Limb (tissue), 2 donors: ENCODE data around the gene RETN.

Experiments used
- DNase-seq, 2 donors: peaks; one replicate each; pipeline ENCODE4 v3.0.0-alpha.2; 2016; ENCODE audit errors: extremely low spot score in 2 of 2

Gene RETN

DNA sequence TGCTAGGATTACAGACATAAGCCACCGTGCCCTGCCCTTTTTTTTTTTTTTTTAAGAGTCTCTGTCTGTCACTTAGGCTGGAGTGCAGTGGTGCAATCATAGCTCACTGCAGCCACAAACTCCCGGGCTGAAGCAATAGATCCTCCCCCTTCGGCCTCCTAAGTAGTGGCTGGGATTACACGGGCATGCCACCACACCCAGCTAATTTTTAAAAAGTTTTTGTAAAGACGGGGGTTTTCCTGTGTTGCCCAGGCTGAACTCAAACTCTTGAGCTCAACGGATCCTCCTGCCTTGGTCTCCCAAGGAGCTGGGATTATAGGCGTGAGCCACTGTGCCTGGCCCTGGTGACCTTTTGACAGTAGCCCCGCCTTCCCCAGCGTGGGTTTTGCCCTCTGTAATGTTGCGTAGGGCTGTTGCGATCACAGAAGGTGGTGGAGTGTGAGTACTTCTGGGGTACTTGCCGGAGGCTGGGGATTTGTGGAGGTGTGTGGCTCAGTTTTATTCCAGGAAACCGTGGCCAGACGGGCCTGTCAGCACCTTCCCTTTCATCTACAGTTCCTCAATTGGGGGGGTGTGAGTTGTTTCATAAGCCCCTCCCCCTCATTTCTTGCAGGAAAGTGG lies 11.6 kb upstream of the RETN start:
- no peak for DNase-seq

DNA sequence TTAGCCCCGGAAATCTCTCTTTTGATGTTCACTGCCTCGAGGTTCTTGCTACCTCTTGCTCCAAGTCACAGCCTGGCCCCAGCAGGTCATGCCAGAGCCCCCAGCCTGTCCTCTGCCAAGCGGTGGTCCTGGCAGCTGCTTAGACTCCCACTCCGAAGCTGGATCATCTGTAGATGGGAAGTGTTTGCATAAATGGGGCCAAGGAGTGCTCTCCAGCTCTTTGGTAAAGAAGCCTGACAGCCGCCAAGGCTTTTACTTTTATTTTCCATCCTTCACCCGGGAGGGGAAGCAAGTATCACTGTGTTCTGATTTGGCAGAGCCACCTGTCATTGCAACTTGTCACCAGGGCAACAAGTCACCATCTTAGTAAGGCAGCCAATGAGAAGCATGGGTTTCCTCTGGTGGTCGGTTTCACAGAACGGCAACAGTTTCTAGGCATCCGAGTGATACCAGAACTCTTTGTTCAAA lies 10.6 kb upstream of the RETN start:
- DNase-seq = no peak

- no peak for DNase-seq
Measured at GRCh38 chr19:7661744-7662538, 6.9 kb upstream of the RETN start.

GRCh38 chr19:7662657-7663056 lies 6.2 kb upstream of the RETN start:
- DNase-seq = no peak

DNA sequence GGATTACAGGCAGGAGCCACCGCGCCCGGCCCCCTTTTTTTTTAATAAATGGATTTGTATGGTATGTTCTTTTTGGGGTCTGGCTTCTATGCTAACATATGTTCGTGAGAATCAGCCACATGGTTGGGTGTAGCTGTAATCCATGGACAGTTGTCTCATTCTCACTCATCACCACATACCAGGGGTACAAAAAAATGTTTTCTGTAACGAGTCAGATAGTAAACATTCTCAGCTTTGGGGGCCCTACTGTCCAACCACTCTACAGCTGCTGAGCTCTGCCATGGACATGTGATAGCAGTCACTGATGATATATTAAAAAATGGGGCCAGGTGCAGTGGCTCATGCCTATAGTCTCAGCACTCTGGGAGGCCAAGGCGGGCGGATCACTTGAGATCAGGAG lies 5.1 kb upstream of the RETN start:
- no peak for DNase-seq

GRCh38 chr19:7665076-7665475 lies 3.8 kb upstream of the RETN start:
- DNase-seq = peak in 1 of 2 donors; percentile 79

DNA sequence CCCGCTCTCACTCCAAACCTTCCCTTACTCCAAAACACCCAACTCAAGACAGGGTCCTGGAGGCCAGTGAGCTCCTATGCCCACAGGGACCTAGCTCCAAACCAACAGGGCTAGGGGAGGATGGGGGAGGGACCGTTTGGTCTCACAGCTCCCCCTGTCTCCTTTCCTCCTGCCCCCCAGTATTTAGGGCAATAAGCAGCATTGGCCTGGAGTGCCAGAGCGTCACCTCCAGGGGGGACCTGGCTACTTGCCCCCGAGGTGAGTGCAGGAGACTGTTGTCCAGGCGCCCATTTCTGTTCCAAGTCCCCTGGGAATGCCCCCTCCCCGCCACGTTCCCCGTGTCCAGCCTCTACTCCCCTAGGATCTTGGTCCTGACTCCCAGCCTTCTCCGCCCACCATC lies 792 bp downstream of the RETN start:
- DNase-seq = no peak

GRCh38 chr19:7670150-7670783 lies 1.4 kb downstream of the RETN start:
- DNase-seq = peak in 1 of 2 donors; percentile 51

DNA sequence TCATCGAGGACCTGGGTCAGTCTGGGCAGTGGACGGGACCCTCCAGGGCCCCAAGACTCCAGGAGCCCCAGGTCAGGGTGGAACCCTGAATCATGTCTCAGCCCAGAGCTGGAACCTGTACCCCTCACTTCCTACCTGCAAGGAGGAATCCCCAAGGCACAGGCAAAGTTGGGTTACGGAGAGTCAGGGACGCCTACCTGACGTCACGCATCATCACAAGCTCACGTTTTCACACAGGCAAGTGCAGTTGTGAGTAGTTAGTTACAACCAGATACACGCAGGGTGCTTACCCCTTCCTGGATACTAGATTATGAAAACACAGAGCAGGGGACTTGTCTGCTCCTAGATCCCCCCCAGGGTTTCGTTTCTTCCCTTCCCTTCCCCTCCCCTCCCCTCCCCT lies 1.9 kb downstream of the RETN start:
- no peak for DNase-seq

GRCh38 chr19:7672522-7672921 lies 3.7 kb downstream of the RETN start:
- DNase-seq = no peak

DNA sequence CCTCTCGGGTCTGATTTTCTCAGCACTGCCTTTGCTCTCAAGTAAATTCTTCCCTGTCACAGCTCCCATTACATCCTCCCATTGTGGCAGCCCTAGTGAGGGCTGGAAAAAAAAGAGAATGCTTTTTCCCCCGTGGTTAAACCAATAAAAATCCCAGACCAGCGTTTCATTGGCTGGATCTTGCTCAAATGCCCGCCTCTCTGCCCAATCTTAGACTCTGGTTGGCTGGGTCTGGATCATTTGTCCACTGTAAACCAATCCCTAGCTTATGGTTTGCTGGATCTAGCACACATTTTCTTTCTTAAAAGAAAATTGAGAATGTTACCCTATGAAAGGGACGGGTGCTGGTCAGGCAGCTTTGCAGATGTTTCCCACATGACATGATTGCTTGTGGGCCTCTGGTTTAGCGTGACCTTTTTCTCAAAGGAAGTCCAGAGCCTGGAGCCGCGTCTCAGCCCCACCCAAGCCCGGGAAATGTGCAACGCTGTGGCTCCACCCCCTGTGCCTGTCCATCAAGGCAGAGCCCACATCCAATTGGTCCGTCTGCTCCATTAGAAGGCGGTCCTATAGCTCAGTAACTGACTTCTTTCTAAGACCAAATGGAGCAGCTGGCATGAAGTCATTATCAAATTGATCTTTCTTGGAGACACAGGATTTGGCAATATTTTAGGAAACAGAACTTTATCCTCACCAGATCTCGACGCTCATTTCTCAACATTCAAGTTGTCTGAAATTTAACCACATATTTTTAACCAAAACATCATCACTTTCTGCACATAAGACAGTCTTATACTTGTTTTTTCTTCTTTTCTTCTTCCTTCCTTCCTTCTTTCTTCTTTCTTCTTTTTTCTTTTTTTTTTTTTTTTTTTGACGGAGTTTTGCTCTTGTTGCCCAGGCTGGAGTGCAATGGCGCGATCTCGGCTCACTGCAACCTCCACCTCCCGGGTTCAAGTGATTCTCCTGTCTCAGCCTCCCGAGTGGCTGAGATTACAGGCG lies 5.5 kb downstream of the RETN start:
- peak; percentile 32 to 54 for DNase-seq

DNA sequence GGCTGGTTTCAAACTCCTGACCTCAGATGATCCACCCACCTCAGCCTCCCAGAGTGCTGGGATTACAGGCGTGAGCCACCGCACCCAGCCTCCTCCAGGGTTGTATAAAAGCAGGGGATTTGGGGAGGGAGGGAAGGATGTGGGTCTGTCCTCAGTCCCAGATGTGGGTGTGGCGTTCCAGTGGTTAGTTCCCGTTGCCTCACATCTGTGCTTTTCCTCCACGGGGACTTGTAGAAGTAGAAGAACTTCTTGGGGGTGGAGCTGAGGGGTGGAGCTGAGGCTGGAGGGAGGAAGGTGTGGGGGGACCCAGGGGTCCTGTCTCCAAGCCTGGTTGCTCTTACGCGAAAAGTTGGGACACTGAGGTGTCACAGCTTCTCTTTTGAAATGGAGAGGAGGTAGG lies 7.5 kb downstream of the RETN start:
- DNase-seq = no peak

GRCh38 chr19:7676854-7677253 lies 8.0 kb downstream of the RETN start, which contains the start of gene MCEMP1:
TSS of gene MCEMP1 (plus strand) at chr19:7677090. CDS start at chr19:7677121, 31 bp downstream.
- DNase-seq = no peak

DNA sequence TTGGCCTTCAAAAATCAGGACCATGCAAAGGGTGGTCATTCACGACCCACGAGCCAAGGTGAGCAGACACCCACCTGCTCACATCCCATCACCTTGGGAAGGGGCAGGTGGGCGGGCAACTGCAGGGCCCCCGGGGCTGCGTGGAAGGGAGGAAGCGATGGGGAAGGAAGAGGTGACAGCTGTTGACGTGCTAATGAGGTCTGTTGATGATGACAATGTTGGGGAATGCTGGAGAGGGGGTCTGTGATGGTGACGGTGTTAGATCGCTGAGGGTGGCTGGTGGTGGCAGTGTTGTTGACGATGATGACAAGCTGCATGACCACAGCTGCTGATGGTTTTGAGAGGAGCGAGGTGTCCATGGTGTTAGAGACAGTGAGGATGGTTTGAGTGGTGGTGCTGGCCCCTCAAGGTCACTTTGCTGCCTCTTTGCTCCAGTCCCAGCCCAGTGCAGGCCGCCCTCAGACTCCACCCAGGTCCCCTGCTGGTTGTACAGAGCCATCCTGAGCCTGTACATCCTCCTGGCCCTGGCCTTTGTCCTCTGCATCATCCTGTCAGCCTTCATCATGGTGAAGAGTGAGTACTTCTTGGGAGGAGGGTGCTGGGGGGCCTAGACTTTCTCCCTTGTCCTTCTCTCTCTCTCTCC lies 8.9 kb downstream of the RETN start:
- DNase-seq = no peak

DNA sequence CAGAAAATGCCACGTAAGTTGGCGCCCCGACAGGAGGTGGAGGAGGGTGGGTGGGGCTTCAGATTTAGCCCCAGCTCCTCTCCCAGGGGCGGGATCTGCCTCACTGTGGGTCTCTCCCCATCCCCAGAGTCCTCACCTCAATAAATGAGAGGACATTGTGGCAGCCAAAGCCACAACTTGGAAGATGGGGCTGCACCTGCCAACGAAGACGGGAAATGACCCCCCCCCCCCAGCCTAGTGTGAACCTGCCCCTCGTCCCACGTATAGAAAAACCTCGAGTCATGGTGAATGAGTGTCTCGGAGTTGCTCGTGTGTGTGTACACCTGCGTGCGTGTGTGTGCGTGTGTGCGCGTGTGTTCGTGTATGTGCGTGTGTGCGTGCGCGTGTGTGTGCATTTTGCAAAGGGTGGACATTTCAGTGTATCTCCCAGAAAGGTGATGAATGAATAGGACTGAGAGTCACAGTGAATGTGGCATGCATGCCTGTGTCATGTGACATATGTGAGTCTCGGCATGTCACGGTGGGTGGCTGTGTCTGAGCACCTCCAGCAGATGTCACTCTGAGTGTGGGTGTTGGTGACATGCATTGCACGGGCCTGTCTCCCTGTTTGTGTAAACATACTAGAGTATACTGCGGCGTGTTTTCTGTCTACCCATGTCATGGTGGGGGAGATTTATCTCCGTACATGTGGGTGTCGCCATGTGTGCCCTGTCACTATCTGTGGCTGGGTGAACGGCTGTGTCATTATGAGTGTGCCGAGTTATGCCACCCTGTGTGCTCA lies 10.3 kb downstream of the RETN start:
- DNase-seq = no peak

DNA sequence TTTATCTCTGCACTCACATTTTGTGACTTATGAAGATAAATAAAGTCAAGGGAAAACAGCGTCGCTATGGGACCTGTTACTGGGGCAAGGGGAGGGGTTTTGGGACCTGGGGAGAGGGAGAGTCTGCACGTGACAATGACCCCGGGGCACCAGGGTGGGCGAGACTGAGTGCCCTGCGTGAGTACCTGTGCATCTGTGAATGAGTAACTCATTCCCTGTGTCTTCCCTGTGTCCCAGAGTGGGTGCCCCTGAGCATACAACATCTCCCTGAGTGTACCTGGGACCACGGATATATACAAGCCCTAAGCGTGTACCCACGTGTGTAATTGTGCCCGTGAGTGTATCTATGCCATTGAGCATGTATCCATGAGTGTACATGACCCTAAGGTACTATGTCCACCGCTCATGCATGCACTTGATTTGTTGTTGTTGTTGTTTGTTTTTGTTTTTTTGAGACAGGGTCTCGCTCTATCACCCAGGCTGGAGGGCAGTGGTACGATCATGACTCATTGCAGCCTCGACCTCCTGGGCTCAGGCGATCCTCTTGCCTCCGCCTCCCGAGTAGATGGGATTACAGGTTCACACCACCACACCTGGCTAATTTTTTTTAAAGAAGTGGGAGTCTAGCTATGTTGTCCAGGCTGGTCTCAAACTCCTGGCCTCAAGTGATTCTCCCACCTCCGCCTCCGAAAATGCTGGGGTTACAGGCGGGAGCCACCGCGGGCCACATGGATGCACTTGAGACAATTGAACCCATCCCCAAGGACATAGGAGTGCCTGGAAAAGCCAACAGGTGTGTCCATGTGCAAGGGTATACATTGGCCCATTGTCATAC lies 11.1 kb downstream of the RETN start:
- no peak for DNase-seq

GRCh38 chr19:7680606-7681339 lies 11.9 kb downstream of the RETN start, which contains the start of gene TRAPPC5:
TSS of gene TRAPPC5 (plus strand) at chr19:7680833. CDS start at chr19:7682254, 1,421 bp downstream.
- peak; percentile 90 to 94 for DNase-seq
